Stomach (tissue), 4 donors: Measurements from ENCODE around the gene POMT1.
"Not testable (repeated sequence)": the region's sequence is repeated elsewhere in the genome, so short reads cannot be mapped to it uniquely, and the experiment has no call there.

Experiments used
- EP300 ChIP-seq: sonication (generic); formaldehyde crosslinking; IDR thresholded peaks from one replicate; pipeline ENCODE4 v1.6.1; 2017; ENCODE audit warnings: antibody characterized with exemption
- POLR2AphosphoS5 ChIP-seq, 3 donors: sonication (generic); formaldehyde crosslinking; IDR thresholded peaks; one replicate each; pipeline ENCODE4 v1.6.1; 2016; ENCODE audit warnings: antibody characterized with exemption in 3 of 3
- TF ChIP-seq, protein P1 (sequence below), 7 experiments: fragments of 450-650 bp in 4 of 7; fragments of 200-600 bp in 3 of 7; sonication (generic) in 3 of 7; IDR thresholded peaks; one replicate each; pipeline ENCODE4 v1.5.1; 2016 to 2019; ENCODE audit warnings: antibody characterized with exemption in 7 of 7, control low read depth in 2 of 7, mild to moderate bottlenecking in 1 of 7

DNA sequence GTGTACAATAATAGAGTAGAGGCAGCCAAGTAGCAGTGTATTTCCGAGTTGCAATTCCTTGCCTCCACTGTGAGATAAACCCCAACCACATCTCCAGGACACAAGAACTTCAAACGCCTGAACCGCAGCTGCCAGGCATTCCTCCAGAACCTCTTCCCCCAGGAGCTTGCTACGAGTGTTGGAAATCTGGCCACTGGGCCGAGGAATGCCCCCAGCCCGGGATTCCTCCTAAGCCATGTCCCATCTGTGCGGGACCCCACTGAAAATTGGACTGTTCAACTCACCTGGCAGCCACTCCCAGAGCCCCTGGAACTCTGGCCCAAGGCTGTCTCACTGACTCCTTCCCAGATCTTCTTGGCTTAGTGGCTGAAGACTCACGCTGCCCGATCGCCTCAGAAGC is 46.5 kb downstream of the POMT1 start:
- TF ChIP-seq, protein P1, sequence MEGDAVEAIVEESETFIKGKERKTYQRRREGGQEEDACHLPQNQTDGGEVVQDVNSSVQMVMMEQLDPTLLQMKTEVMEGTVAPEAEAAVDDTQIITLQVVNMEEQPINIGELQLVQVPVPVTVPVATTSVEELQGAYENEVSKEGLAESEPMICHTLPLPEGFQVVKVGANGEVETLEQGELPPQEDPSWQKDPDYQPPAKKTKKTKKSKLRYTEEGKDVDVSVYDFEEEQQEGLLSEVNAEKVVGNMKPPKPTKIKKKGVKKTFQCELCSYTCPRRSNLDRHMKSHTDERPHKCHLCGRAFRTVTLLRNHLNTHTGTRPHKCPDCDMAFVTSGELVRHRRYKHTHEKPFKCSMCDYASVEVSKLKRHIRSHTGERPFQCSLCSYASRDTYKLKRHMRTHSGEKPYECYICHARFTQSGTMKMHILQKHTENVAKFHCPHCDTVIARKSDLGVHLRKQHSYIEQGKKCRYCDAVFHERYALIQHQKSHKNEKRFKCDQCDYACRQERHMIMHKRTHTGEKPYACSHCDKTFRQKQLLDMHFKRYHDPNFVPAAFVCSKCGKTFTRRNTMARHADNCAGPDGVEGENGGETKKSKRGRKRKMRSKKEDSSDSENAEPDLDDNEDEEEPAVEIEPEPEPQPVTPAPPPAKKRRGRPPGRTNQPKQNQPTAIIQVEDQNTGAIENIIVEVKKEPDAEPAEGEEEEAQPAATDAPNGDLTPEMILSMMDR (IDR thresholded peaks at IDR 0.05), result not testable (repeated sequence)
- TF ChIP-seq EP300; POLR2AphosphoS5 (IDR thresholded peaks at IDR 0.05): not testable (repeated sequence)
